Aorta (tissue), 5 donors: ENCODE measurements around the gene KRT34. TPM values are rescaled to one million over a fixed set of nuclear protein-coding genes. Genes with fewer than 3 reads are reported as not detected.
A peak's percentile ranks its signal among the peaks of the same experiment; 100 is the strongest.
"Not testable (repeated sequence)": the region's sequence is repeated elsewhere in the genome, so short reads cannot be mapped to it uniquely, and the experiment has no call there.

Source experiments
- ATAC-seq: fragments of 200-7000 bp; cut with Tn5 transposase; one replicate; pipeline ENCODE4 v1.9.1; 2022; ENCODE audit warnings: moderate library complexity; ENCODE audit not compliant: low FRiP score
- DNase-seq, 2 donors: peaks; one replicate each; pipeline ENCODE4 v3.0.0-alpha.2; 2020
- H3K27ac ChIP-seq, 2 donors: one replicate each; pipeline ENCODE4 v1.5.1; 2013; ENCODE audit warnings: low read length in 2 of 2, mild to moderate bottlenecking in 2 of 2, moderate library complexity in 2 of 2, control low read depth in 1 of 2, inconsistent platforms in 1 of 2, low read depth in 1 of 2
- H3K27me3 ChIP-seq, 2 donors: one replicate each; pipeline ENCODE4 v1.6.1; 2013; ENCODE audit warnings: control low read depth in 1 of 2, low read length in 1 of 2, mild to moderate bottlenecking in 1 of 2, moderate library complexity in 1 of 2; ENCODE audit not compliant: insufficient read depth in 2 of 2, control insufficient read depth in 1 of 2
- H3K36me3 ChIP-seq, 2 donors: one replicate each; pipeline ENCODE4 v1.6.1; 2013; ENCODE audit warnings: control low read depth in 1 of 2, low read length in 1 of 2, mild to moderate bottlenecking in 1 of 2; ENCODE audit not compliant: insufficient read depth in 2 of 2, control insufficient read depth in 1 of 2
- H3K4me1 ChIP-seq, 2 donors: one replicate each; pipeline ENCODE4 v1.6.1; 2013; ENCODE audit warnings: low read length in 2 of 2, control low read depth in 1 of 2, mild to moderate bottlenecking in 1 of 2, moderate library complexity in 1 of 2; ENCODE audit not compliant: insufficient read depth in 2 of 2, control insufficient read depth in 1 of 2
- H3K4me3 ChIP-seq, 2 donors: one replicate each; pipeline ENCODE4 v1.5.1; 2013; ENCODE audit warnings: low read length in 2 of 2, control low read depth in 1 of 2, mild to moderate bottlenecking in 1 of 2
- H3K9me3 ChIP-seq: one replicate; pipeline ENCODE4 v1.6.1; 2013; ENCODE audit warnings: mild to moderate bottlenecking, low read length; ENCODE audit not compliant: control insufficient read depth
- WGBS, 2 donors: extraction: QIAGEN DNeasy Blood & Tissue Kit; methylation state at CpG; one replicate each; pipeline ENCODE4 v1.1.7; 2013; 5-methylcytosine and 5-hydroxymethylcytosine counted together
- intact Hi-C, 2 donors: fragments of 100-400 bp; cut with DNase I; formaldehyde crosslinking; loops; one replicate each; pipeline versions ENCODE4 v1.14.2 to v1.15.0; 2022
- polyA plus RNA-seq, 2 donors: library from polyadenylated mRNA; stranded (reverse); fragments of 200-250 nt; gene quantifications; one replicate each; pipeline ENCODE4 v1.2.3, GENCODE V29; 2013
- total RNA-seq, 2 donors: library from RNA; stranded (reverse); fragmentation: NEBNext Ultra II Directional; extraction: Animal tissue kit (Norgen Biotek cat#: 25700); gene quantifications; one replicate each; pipeline ENCODE4 v1.2.1, GENCODE V29; 2021
- donor health status: healthy with polysubstance abuse.
- donor health status: Bipolar disorder and iron deficiency.
- donor health status: DM: no; HTN: no; CAD: no.
- donor health status: DM: no; HTN: no; CAD: no.
- donor health status: DM: yes; HTN: yes; CAD: no.

KRT34 gene
- total and polyA plus RNA-seq, 4 donors: not detected

DNA sequence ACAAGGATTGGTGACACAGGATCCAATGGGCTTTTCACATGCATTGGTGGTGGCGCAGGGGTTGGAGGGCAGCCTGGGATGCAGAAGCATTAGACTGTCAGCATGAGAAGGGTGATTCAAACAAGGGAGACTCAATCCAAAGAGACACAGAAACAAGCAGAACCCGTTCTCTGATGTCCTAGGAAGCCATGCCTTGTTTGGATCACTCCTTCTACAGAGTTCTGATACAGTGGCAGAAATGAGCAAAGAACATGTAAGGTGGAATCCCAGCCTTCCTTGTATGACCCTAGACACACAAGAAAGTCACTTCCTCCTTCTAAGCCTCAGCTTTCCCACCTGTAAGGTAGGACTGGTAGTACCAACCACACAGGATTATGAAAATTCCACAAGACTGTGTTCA, 18.2 kb downstream of the KRT34 start:
- no peak for ATAC-seq
- WGBS, 2 donors: 72 to 76% methylated on average over 2 of the region's 2 CpGs

DNA sequence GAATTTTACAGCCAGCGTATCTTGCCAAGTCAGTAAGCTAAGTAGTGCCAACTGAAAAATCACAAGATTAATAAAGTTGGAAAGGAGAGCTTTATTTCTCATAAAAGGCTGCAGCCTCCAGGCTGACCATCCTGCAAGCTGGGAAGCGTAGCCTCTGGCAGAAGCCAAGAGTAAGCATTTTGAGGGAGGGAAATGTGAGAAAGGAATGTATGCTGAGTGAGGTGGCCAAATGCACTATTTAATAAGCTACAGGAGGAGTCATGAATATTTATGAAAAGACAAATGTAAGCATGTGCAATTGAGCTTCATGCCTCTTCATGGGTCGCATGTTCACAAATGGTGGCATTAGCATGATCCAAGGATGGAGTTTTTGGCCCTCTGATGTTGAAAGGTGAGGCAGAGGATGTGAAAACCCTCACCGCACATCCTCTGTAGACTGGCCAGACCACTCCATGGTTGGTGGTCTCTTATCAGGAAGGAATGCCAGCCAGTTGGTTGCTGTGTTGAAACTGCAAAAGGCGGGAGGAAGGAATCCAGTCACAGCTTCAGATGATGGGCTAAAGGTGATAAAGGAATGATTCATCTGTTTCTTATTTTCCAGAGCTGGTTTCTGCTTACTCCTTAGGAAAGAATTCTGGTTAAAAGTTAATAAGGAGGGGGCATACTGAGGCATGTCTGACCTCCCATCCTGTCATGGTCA, 21.7 kb downstream of the KRT34 start:
- intact Hi-C loops: no loop called here
- WGBS, 2 donors: 77 to 79% methylated on average over 5 of the region's 5 CpGs
- Histone ChIP-seq H3K9me3 (peaks cover 3% of the 10 kb centered on the region), H3K4me3 (no peak overlapping the region), H3K27me3 (no peaks in the 10 kb centered on the region), H3K4me1 (no peaks in the 10 kb centered on the region), H3K27ac (no peak overlapping the region), H3K36me3 (no peaks in the 10 kb centered on the region)
- DNase-seq (no peak), ATAC-seq (no peak)

More for the DNA sequence above, 18.2 kb downstream of the KRT34 start:
- Histone ChIP-seq H3K27me3 (no peaks in the 10 kb centered on the region), H3K27ac (no peak overlapping the region), H3K9me3 (peaks cover 1% of the 10 kb centered on the region), H3K36me3 (no peaks in the 10 kb centered on the region), H3K4me3 (no peak overlapping the region), H3K4me1 (no peaks in the 10 kb centered on the region)
- intact Hi-C loops: no loop called here
- no peak for DNase-seq

DNA sequence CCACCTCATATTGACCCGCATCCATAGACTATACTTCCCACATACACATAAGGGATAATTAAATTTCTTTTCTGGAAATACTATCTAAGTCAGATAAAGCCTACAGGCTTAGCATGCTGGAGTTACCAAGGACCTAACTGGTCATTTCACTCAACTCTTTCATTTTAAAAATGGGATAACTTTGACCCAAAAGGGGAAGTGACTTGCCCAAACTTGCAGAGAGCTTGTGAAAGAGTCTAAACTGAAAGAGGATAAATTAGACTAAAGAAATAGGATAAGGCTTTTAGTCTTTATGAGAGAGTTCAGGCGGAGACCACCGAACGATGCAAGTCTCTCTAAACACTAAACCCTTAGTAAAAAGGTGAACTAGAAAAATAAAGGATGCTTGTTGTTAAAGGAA, 27.6 kb downstream of the KRT34 start:
- Histone ChIP-seq H3K27ac (no peak overlapping the region), H3K27me3 (no peaks in the 10 kb centered on the region), H3K9me3 (peaks cover 2% of the 10 kb centered on the region), H3K36me3 (no peaks in the 10 kb centered on the region), H3K4me1 (no peaks in the 10 kb centered on the region), H3K4me3 (no peak overlapping the region)
- intact Hi-C loops: no loop called here
- no peak for ATAC-seq
- WGBS, 2 donors: 86 to 91% methylated on average over 4 of the region's 4 CpGs
- DNase-seq: no peak

DNA sequence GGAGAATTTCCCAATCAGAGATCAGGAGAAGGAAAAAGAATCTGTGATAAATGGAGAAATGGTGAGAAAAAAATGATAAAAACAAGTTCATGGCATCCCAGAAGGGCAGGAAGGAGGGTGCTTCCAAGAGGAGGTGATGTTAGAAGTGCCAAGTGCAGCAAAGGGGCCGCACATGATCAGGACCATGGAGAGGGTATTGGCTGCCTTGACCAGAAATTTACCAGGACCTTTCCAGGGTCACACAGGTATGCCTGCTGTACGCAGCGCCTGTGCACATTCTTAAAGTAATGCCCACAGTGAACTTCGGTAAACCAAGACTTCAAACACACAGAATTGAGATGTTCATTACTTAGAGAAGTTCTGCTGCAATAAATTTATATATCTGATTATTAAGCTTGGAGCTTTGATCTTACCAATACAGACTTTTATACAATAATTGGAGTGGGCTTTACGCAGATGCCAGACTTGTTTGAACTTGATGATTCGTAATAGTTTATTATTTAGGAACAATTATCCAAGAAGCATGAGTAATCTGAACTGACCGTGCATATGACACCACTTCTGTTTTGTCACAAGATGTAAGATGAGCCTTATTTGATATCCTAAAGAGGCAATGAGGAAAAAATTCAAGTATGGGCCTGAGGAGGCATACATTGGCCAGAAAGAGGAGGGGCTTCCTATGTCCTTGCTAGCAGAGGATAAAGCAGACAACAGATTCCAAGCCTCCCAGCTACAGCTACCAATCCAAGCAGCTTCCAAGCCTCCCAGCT, 29.3 kb downstream of the KRT34 start:
- WGBS, 2 donors: 75 to 76% methylated on average over 7 of the region's 7 CpGs
- no peak overlapping the region for H3K27ac ChIP-seq
- no peak for ATAC-seq

DNA sequence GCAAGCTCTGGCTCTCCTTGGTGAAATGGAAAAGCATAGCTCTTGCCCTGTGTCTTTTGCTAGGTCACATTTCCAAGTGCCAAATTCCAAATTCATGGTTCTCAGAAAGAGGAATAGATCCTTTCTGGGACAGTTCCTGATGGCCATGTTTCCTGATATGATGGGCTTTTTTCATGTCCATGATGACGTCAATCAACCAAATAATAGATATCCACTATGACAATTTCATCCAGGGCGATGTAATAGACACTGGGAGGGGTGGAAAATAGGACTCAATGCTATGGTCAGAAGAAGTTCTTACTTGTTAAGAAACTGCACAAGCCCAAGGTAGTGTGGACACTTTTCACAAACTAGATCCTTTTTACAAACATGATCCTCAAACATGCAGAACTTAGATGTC, 30.9 kb downstream of the KRT34 start:
- WGBS, 2 donors: 78 to 81% methylated on average over 2 of the region's 2 CpGs
- H3K9me3 ChIP-seq: no peaks in the 10 kb centered on the region
- DNase-seq (no peak), ATAC-seq (no peak)
- no peaks in the 10 kb centered on the region for H3K4me1 ChIP-seq
- no peaks in the 10 kb centered on the region for H3K27me3 ChIP-seq
- intact Hi-C loops: no loop called here
- no peaks in the 10 kb centered on the region for H3K36me3 ChIP-seq
- H3K4me3 ChIP-seq: no peak overlapping the region
- H3K27ac ChIP-seq: no peak overlapping the region

More for the DNA sequence above, 29.3 kb downstream of the KRT34 start:
- DNase-seq: no peak
- Histone ChIP-seq H3K27me3 (no peaks in the 10 kb centered on the region), H3K36me3 (no peaks in the 10 kb centered on the region), H3K4me3 (no peak overlapping the region), H3K4me1 (no peaks in the 10 kb centered on the region), H3K9me3 (peaks cover 2% of the 10 kb centered on the region)
- intact Hi-C loops: no loop called here

DNA sequence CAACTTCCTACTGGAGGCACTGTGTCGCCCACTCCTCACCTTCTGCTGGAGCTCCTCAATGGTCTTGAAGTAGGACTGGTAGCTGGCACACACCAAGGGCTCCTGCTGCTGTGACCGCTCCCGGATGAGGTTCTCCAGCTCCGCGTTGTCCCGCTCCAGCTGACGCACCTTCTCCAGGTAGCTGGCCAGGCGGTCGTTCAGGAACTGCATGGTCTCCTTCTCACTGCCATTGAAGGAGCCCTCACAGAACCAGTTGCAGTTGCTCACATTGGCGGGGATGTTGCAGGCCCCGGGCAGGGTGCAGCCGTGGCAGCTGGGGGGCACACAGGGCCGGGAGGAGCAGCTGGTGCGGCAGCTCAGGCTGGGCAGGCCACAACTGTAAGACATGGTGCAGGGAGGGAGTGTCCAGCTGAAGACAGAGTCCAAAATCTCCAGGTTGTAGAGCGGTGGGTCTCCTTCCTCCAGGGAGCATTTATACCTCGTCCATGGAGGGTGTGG, 31.7 kb downstream of the KRT34 start, which contains the start of gene KRT33A:
KRT33A (minus strand) TSS at position 448 of the 498 bp plus-strand sequence; CDS start at position 387, 61 bp downstream.
- H3K4me3 ChIP-seq, H3K36me3 ChIP-seq, H3K27me3 ChIP-seq, DNase-seq, H3K27ac ChIP-seq, H3K9me3 ChIP-seq, H3K4me1 ChIP-seq, intact Hi-C loops: not testable (repeated sequence)
- peak; percentile 38 for ATAC-seq
- 86 to 92% methylated on average over 16 of the region's 16 CpGs for WGBS, 2 donors

DNA sequence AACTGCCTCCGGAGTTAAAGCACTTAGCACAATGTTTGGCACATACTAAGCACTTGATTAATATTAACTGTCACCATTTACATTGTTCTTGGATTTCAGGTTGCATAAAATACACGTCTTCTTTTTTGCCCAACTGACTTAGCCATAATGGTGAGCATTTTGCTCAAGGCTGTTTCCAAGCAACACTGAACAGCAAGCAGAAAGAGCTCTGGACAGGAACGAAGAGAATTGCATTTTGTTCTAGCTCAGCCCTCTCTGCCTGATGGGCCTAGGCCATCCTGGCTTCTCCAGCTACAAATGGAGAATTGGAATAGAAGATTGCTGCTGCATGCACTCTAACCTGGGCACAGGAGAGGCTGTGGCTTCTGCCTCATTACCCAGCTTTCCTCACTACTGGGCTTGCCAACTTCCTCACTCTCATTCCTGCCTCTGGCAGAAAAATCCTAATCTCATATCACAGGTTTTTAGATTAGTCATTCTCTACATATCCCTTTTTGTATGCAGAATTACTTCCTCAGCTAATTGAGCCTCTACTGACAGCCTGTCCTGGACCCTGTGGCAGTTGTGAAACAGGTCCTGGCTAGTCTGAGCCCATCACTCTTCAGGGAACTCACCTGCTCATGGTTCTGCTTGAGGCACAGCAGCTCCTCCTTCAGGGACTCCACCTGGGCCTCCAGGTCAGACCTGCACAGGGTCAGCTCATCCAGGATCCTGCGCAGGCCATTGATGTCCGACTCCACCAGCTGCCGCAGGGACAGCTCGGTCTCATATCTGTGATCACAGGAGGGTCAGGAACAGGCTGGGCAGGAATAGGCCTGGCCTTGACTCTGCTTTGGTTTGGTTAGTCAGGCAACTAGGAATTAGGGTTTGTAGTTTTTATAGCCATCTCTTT, 34.0 kb downstream of the KRT34 start:
- Histone ChIP-seq H3K4me1 (no peaks in the 10 kb centered on the region), H3K27me3 (no peaks in the 10 kb centered on the region), H3K36me3 (no peaks in the 10 kb centered on the region), H3K4me3 (no peak overlapping the region), H3K27ac (no peak overlapping the region), H3K9me3 (no peaks in the 10 kb centered on the region)
- WGBS, 2 donors: 83 to 85% methylated on average over 7 of the region's 7 CpGs
- DNase-seq (no peak), ATAC-seq (no peak)
- intact Hi-C loops: no loop called here

DNA sequence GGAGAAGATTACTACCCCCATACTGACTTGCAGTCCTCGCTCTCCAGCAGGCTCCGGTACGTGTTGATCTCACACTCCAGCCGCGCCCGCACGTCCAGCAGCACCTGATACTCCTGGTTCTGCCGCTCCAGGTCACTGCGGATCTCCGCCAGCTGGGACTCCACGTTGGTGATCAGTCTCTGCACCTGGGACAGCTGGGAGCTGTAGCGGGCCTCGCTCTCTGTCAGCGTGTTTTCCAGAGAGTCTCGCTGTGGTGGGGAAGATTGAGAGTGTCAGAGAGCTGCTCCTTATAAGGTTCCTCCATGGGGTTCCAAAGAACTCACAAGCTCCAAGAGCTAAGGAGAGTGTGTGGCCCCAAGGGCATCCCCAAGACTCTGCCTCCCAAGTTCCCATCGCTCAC, 35.7 kb downstream of the KRT34 start:
- H3K27me3 ChIP-seq, H3K4me1 ChIP-seq, DNase-seq, H3K36me3 ChIP-seq, H3K9me3 ChIP-seq, H3K4me3 ChIP-seq, H3K27ac ChIP-seq, intact Hi-C loops, ATAC-seq: not testable (repeated sequence)
- 89 to 91% methylated on average over 16 of the region's 16 CpGs for WGBS, 2 donors
